Osteoblast (primary cell): ENCODE measurements around the gene CCDC30. TPM values are rescaled to one million over a fixed set of nuclear protein-coding genes. Genes with fewer than 3 reads are reported as not detected.
"Not testable (repeated sequence)": the region's sequence is repeated elsewhere in the genome, so short reads cannot be mapped to it uniquely, and the experiment has no call there.

Experiments used
- DNase-seq: peaks from one replicate; pipeline ENCODE4 v3.0.0; 2011; ENCODE audit warnings: low spot score, mixed read lengths; ENCODE audit not compliant: insufficient read length; ENCODE audit errors: missing footprints
- H2AFZ ChIP-seq: 2 replicates; pipeline ENCODE4 v1.6.0; 2011; ENCODE audit warnings: mild to moderate bottlenecking, low read length
- H3K27ac ChIP-seq: 2 replicates; pipeline ENCODE4 v1.5.1; 2011; ENCODE audit warnings: mild to moderate bottlenecking, low read depth, low read length, moderate library complexity
- H3K27me3 ChIP-seq: 2 replicates; pipeline ENCODE4 v1.6.0; 2012; ENCODE audit warnings: mild to moderate bottlenecking, control low read depth, inconsistent platforms, low read length, moderate library complexity; ENCODE audit not compliant: insufficient read depth
- H3K36me3 ChIP-seq: 2 replicates; pipeline ENCODE4 v1.5.1; 2011; ENCODE audit warnings: mild to moderate bottlenecking, low read length, control low read depth, moderate library complexity; ENCODE audit not compliant: insufficient read depth
- H3K4me1 ChIP-seq: 2 replicates; pipeline ENCODE4 v1.5.1; 2011; ENCODE audit warnings: mild to moderate bottlenecking, low read length, control low read depth, moderate library complexity; ENCODE audit not compliant: insufficient read depth
- H3K4me2 ChIP-seq: 2 replicates; pipeline ENCODE4 v1.6.0; 2011; ENCODE audit warnings: mild to moderate bottlenecking, low read length; ENCODE audit not compliant: insufficient read depth
- H3K4me3 ChIP-seq: fragments of 200-600 bp; sonication (generic); 3 replicates; pipeline ENCODE4 v1.5.1; 2012; ENCODE audit warnings: mild to moderate bottlenecking, low read length, inconsistent platforms; ENCODE audit not compliant: insufficient read depth
- H3K79me2 ChIP-seq: 2 replicates; pipeline ENCODE4 v1.6.0; 2012; ENCODE audit warnings: mild to moderate bottlenecking, low read length, control low read depth, inconsistent platforms; ENCODE audit not compliant: insufficient read depth
- H3K9me3 ChIP-seq: 2 replicates; pipeline ENCODE4 v1.5.1; 2011; ENCODE audit warnings: low read depth, low read length, control low read depth
- H4K20me1 ChIP-seq: 2 replicates; pipeline ENCODE4 v1.6.0; 2012; ENCODE audit warnings: mild to moderate bottlenecking, low read length, control low read depth; ENCODE audit not compliant: insufficient read depth
- CTCF ChIP-seq: IDR thresholded peaks from 2 replicates; pipeline ENCODE4 v1.5.1; 2011; ENCODE audit warnings: mild to moderate bottlenecking, low read depth, low read length, moderate library complexity; ENCODE audit errors: extremely low read depth
- total RNA-seq: library from RNA; depleted of rRNA; stranded (reverse); fragments of >200 nt; gene quantifications from 2 replicates; pipeline ENCODE4 v1.2.3, GENCODE V29; 2012

CCDC30 gene
- total RNA-seq, 1 donor = 4.0 TPM

GRCh38 chr1:42679364-42679983, 216.4 kb downstream of the CCDC30 start:
- H2AFZ ChIP-seq = no peak overlapping the region
- DNase-seq = no peak

GRCh38 chr1:42680055-42680454, 217.0 kb downstream of the CCDC30 start:
- no peaks in the 10 kb centered on the region for H3K27me3 ChIP-seq
- no peak overlapping the region for H3K4me3 ChIP-seq
- H4K20me1 ChIP-seq = peaks cover 19% of the 10 kb centered on the region
- no peak overlapping the region for H2AFZ ChIP-seq
- peak overlapping the region; percentile 99 for H3K4me2 ChIP-seq
- peaks cover 12% of the 10 kb centered on the region for H3K36me3 ChIP-seq
- TF ChIP-seq CTCF = no peak
- H3K4me1 ChIP-seq = peaks cover 36% of the 10 kb centered on the region
- peaks cover 28% of the 10 kb centered on the region for H3K79me2 ChIP-seq
- H3K9me3 ChIP-seq = no peaks in the 10 kb centered on the region
- no peak for DNase-seq
- no peak overlapping the region for H3K27ac ChIP-seq

More at GRCh38 chr1:42679364-42679983, 216.4 kb downstream of the CCDC30 start:
- peaks cover 30% of the 10 kb centered on the region for H3K4me1 ChIP-seq
- H3K9me3 ChIP-seq = no peaks in the 10 kb centered on the region
- no peak overlapping the region for H3K27ac ChIP-seq
- no peaks in the 10 kb centered on the region for H3K27me3 ChIP-seq
- peaks cover 22% of the 10 kb centered on the region for H3K79me2 ChIP-seq
- H3K4me3 ChIP-seq = no peak overlapping the region
- H4K20me1 ChIP-seq = peaks cover 13% of the 10 kb centered on the region
- peaks cover 7% of the 10 kb centered on the region for H3K36me3 ChIP-seq
- peak overlapping the region; percentile 15 for H3K4me2 ChIP-seq
- TF ChIP-seq CTCF = no peak

GRCh38 chr1:42680921-42681683, 218.0 kb downstream of the CCDC30 start:
- Histone ChIP-seq H3K4me2 (peak overlapping the region; percentile 99), H3K36me3 (peaks cover 18% of the 10 kb centered on the region), H3K79me2 (peaks cover 38% of the 10 kb centered on the region), H3K27me3 (no peaks in the 10 kb centered on the region), H4K20me1 (peaks cover 29% of the 10 kb centered on the region), H3K27ac (peak overlapping the region; percentile 90), H2AFZ (peak overlapping the region; percentile 90), H3K4me1 (peaks cover 47% of the 10 kb centered on the region), H3K9me3 (no peaks in the 10 kb centered on the region), H3K4me3 (peak overlapping the region; percentile 90)
- no peak for TF ChIP-seq CTCF
- no peak for DNase-seq

GRCh38 chr1:42681741-42682483, 218.8 kb downstream of the CCDC30 start, which contains the start of gene YBX1:
Gene YBX1 (plus strand): TSS chr1:42682418. CDS start chr1:42682566, 148 bp downstream.
- TF ChIP-seq CTCF = no peak
- peaks cover 51% of the 10 kb centered on the region for H3K4me1 ChIP-seq

GRCh38 chr1:42682484-42682738, 219.3 kb downstream of the CCDC30 start:
- H3K9me3 ChIP-seq, H3K27ac ChIP-seq, H2AFZ ChIP-seq, H3K27me3 ChIP-seq, DNase-seq, H3K4me2 ChIP-seq: not testable (repeated sequence)
- H3K4me1 ChIP-seq = peaks cover 51% of the 10 kb centered on the region
- H3K79me2 ChIP-seq = peaks cover 51% of the 10 kb centered on the region
- H3K36me3 ChIP-seq = peaks cover 18% of the 10 kb centered on the region
- H4K20me1 ChIP-seq = peaks cover 39% of the 10 kb centered on the region
- peak overlapping the region; percentile 90 for H3K4me3 ChIP-seq

More at GRCh38 chr1:42681741-42682483, 218.8 kb downstream of the CCDC30 start, which contains the start of gene YBX1:
- H3K27me3 ChIP-seq = no peaks in the 10 kb centered on the region
- peak within 1 kb of the TSS; percentile 90 for H2AFZ ChIP-seq
- DNase-seq = peak; percentile 99
- H3K79me2 ChIP-seq = peaks cover 46% of the 10 kb centered on the region
- H3K4me2 ChIP-seq = peak within 1 kb of the TSS; percentile 99
- no peaks in the 10 kb centered on the region for H3K9me3 ChIP-seq
- H3K36me3 ChIP-seq = peaks cover 18% of the 10 kb centered on the region
- peaks cover 37% of the 10 kb centered on the region for H4K20me1 ChIP-seq
- H3K4me3 ChIP-seq = peak within 1 kb of the TSS; percentile 90
- peak within 1 kb of the TSS; percentile 90 for H3K27ac ChIP-seq
